HEK293 (cell line): Measurements from ENCODE around the gene SIRT7.

ENCODE experiments used
- CTCF ChIA-PET: fragments of 350-600 bp; formaldehyde crosslinking; extraction: SDS; loops from one replicate; lab custom pipeline; 2021; ENCODE audit warnings: antibody characterized with exemption; lab: Yijun Ruan, JAX
- POLR2A ChIA-PET: fragments of 300-600 bp; formaldehyde crosslinking; extraction: SDS; loops from one replicate; lab custom pipeline; 2020; ENCODE audit warnings: antibody characterized with exemption, inconsistent platforms; lab: Yijun Ruan, JAX
- H3K27ac ChIP-seq: fragments of 200-500 bp; sonication (Bioruptor generic); 2 replicates; pipeline ENCODE4 v1.5.1; 2014; ENCODE audit warnings: low read depth, low read length, control low read depth, inconsistent platforms; ENCODE audit errors: extremely low read depth
- H3K36me3 ChIP-seq, 2 experiments: fragments of 200-500 bp in 1 of 2; sonication (Bioruptor generic) in 1 of 2; 1 replicate in 1 of 2; 2 replicates in 1 of 2; pipeline ENCODE4 v1.5.1; 2014 to 2017; ENCODE audit warnings: inconsistent platforms in 2 of 2, low read length in 2 of 2; ENCODE audit not compliant: control insufficient read depth in 2 of 2, insufficient read depth in 1 of 2
- H3K4me1 ChIP-seq: fragments of 200-500 bp; sonication (Bioruptor generic); 2 replicates; pipeline ENCODE4 v1.5.1; 2014; ENCODE audit warnings: mild to moderate bottlenecking, low read length, inconsistent platforms; ENCODE audit not compliant: control insufficient read depth, insufficient read depth
- H3K4me3 ChIP-seq: 2 replicates; pipeline ENCODE4 v1.5.1; 2011; ENCODE audit warnings: low read depth, mild to moderate bottlenecking, control low read depth, low read length, moderate library complexity
- H3K9me3 ChIP-seq: fragments of 200-500 bp; sonication (Bioruptor generic); 2 replicates; pipeline ENCODE4 v1.5.1; 2014; ENCODE audit warnings: low read depth, low read length, inconsistent platforms; ENCODE audit not compliant: control insufficient read depth, insufficient read depth
- PATZ1 ChIP-seq: fragments of 450-650 bp; formaldehyde crosslinking; IDR thresholded peaks from 2 replicates; pipeline ENCODE4 v1.5.1; 2016; ENCODE audit warnings: missing biosample characterization, missing genetic modification characterization
- YY1 ChIP-seq: fragments of 450-650 bp; formaldehyde crosslinking; IDR thresholded peaks from 2 replicates; pipeline ENCODE4 v1.5.1; 2018; ENCODE audit warnings: missing biosample characterization, missing genetic modification characterization
- ZBTB11 ChIP-seq: fragments of 450-650 bp; formaldehyde crosslinking; conservative IDR thresholded peaks from 2 replicates; pipeline ENCODE4 v1.5.1; 2016; ENCODE audit warnings: low read depth, missing biosample characterization, missing genetic modification characterization
- ZBTB21 ChIP-seq: fragments of 450-650 bp; formaldehyde crosslinking; IDR thresholded peaks from 2 replicates; pipeline ENCODE4 v1.5.1; 2017; ENCODE audit warnings: missing biosample characterization, missing genetic modification characterization
- ZNF175 ChIP-seq: fragments of 450-650 bp; formaldehyde crosslinking; IDR thresholded peaks from 2 replicates; pipeline ENCODE4 v1.5.1; 2016; ENCODE audit warnings: missing biosample characterization, missing genetic modification characterization
- ZNF341 ChIP-seq: fragments of 450-650 bp; formaldehyde crosslinking; IDR thresholded peaks from 2 replicates; pipeline ENCODE4; 2016; ENCODE audit warnings: low read depth, missing biosample characterization, missing genetic modification characterization
- ZNF350 ChIP-seq: fragments of 450-650 bp; formaldehyde crosslinking; IDR thresholded peaks from 2 replicates; pipeline ENCODE4 v1.5.0; 2017; ENCODE audit warnings: missing biosample characterization, mild to moderate bottlenecking, missing genetic modification characterization
- ZNF513 ChIP-seq: fragments of 450-650 bp; IDR thresholded peaks from 2 replicates; pipeline ENCODE4 v1.5.1; 2018; ENCODE audit warnings: missing biosample characterization, missing genetic modification characterization
- ZNF660 ChIP-seq: fragments of 450-650 bp; IDR thresholded peaks from 2 replicates; pipeline ENCODE4 v1.5.1; 2018; ENCODE audit warnings: missing biosample characterization, mild to moderate bottlenecking, missing genetic modification characterization
- ZSCAN18 ChIP-seq: fragments of 450-650 bp; formaldehyde crosslinking; IDR thresholded peaks from 2 replicates; pipeline ENCODE4 v1.5.1; 2016; ENCODE audit warnings: missing biosample characterization, missing genetic modification characterization
- ZSCAN23 ChIP-seq: fragments of 450-650 bp; formaldehyde crosslinking; IDR thresholded peaks from 2 replicates; pipeline ENCODE4 v1.5.1; 2016; ENCODE audit warnings: missing biosample characterization, missing genetic modification characterization
- TF ChIP-seq, protein P1 (sequence below): fragments of 450-650 bp; formaldehyde crosslinking; IDR thresholded peaks from 2 replicates; pipeline ENCODE4 v1.5.1; 2016; ENCODE audit warnings: missing biosample characterization, missing genetic modification characterization, low read depth
- TF ChIP-seq, protein P2 (sequence below): fragments of 450-650 bp; formaldehyde crosslinking; IDR thresholded peaks from 2 replicates; pipeline ENCODE4 v1.5.1; 2016; ENCODE audit warnings: missing biosample characterization, missing genetic modification characterization, borderline replicate concordance

SIRT7 gene

DNA sequence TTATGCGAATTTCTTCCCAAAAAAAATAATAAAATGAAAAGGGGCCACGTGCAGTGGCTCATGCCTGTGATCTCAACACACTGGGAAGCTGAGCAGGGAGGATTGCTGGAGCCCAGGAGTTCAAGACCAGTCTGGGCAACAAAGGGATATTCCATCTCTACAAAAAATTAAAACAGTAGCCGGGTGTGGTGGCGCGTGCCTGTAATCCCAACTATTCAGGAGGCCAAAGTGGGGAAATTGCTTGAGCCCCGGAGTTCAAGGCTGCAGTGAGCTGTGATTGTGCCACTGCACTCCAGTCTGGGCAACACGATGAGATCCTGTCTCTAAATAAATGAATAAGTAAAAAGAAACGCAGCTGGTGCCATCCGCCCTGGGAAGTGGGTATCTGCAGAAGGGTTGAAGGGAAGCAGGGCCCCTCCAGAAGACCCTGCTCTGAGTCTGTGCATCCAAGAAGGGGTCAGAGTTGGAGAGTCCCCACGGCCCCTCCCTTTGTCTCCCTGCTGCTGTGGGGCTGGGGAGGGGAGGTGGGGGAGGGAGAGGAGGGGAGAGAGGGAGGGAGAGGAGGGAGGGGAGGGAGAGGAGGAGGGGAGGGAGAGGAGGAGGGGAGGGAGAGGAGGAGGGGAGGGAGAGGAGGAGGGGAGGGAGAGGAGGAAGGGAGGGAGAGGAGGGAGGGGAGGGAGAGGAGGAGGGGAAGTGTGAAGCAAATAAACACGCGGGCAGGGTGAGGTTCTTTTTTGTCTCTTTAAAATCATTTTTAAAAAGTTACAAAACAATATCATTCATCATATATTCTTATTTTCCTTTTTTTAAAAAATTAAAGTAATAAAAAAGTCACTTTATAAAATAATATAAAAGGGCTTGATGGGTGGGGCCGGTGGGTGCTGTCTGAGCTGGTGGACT lies 34.1 kb upstream of the SIRT7 start:
- Histone ChIP-seq H3K4me1 (no peaks in the 10 kb centered on the region), H3K36me3 (no peaks in the 10 kb centered on the region), H3K9me3 (no peaks in the 10 kb centered on the region), H3K4me3 (no peak overlapping the region), H3K27ac (no peak overlapping the region)
- TF ChIP-seq, protein P1, sequence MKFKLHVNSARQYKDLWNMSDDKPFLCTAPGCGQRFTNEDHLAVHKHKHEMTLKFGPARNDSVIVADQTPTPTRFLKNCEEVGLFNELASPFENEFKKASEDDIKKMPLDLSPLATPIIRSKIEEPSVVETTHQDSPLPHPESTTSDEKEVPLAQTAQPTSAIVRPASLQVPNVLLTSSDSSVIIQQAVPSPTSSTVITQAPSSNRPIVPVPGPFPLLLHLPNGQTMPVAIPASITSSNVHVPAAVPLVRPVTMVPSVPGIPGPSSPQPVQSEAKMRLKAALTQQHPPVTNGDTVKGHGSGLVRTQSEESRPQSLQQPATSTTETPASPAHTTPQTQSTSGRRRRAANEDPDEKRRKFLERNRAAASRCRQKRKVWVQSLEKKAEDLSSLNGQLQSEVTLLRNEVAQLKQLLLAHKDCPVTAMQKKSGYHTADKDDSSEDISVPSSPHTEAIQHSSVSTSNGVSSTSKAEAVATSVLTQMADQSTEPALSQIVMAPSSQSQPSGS (tag by site-specific recombination) = no peak
- TF ChIP-seq, protein P2, sequence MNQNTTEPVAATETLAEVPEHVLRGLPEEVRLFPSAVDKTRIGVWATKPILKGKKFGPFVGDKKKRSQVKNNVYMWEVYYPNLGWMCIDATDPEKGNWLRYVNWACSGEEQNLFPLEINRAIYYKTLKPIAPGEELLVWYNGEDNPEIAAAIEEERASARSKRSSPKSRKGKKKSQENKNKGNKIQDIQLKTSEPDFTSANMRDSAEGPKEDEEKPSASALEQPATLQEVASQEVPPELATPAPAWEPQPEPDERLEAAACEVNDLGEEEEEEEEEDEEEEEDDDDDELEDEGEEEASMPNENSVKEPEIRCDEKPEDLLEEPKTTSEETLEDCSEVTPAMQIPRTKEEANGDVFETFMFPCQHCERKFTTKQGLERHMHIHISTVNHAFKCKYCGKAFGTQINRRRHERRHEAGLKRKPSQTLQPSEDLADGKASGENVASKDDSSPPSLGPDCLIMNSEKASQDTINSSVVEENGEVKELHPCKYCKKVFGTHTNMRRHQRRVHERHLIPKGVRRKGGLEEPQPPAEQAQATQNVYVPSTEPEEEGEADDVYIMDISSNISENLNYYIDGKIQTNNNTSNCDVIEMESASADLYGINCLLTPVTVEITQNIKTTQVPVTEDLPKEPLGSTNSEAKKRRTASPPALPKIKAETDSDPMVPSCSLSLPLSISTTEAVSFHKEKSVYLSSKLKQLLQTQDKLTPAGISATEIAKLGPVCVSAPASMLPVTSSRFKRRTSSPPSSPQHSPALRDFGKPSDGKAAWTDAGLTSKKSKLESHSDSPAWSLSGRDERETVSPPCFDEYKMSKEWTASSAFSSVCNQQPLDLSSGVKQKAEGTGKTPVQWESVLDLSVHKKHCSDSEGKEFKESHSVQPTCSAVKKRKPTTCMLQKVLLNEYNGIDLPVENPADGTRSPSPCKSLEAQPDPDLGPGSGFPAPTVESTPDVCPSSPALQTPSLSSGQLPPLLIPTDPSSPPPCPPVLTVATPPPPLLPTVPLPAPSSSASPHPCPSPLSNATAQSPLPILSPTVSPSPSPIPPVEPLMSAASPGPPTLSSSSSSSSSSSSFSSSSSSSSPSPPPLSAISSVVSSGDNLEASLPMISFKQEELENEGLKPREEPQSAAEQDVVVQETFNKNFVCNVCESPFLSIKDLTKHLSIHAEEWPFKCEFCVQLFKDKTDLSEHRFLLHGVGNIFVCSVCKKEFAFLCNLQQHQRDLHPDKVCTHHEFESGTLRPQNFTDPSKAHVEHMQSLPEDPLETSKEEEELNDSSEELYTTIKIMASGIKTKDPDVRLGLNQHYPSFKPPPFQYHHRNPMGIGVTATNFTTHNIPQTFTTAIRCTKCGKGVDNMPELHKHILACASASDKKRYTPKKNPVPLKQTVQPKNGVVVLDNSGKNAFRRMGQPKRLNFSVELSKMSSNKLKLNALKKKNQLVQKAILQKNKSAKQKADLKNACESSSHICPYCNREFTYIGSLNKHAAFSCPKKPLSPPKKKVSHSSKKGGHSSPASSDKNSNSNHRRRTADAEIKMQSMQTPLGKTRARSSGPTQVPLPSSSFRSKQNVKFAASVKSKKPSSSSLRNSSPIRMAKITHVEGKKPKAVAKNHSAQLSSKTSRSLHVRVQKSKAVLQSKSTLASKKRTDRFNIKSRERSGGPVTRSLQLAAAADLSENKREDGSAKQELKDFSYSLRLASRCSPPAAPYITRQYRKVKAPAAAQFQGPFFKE (tag by site-specific recombination) = no peak
- TF ChIP-seq PATZ1 (tag by site-specific recombination) = no peak
- TF ChIP-seq ZSCAN18 = no peak
- TF ChIP-seq ZNF341 (tag by site-specific recombination) = no peak
- no peak for TF ChIP-seq YY1 (tag by site-specific recombination)
- no peak for TF ChIP-seq ZBTB11 (tag by site-specific recombination)
- TF ChIP-seq ZNF175 (tag by site-specific recombination) = no peak
- no peak for TF ChIP-seq ZSCAN23 (tag by site-specific recombination)
- no peak for TF ChIP-seq ZNF660
- no peak for TF ChIP-seq ZNF350 (tag by site-specific recombination)
- no peak for TF ChIP-seq ZBTB21
- TF ChIP-seq ZNF513 (tag by site-specific recombination) = no peak
- ChIA-PET CTCF (interaction anchor here (0.6 to 0.9 kb wide), 4 partner anchors 18 to 82 kb away, joined by 3 read pairs; partner anchors contain the start of gene CENPX), POLR2A (interaction anchor here (1.6 kb wide), 1 partner anchor 14 kb away, joined by 4 read pairs; no protein-coding TSS in a partner anchor)
